PC-3 (cell line): ENCODE results near the gene AMPD3. TPM values are rescaled to one million over a fixed set of nuclear protein-coding genes. Genes with fewer than 3 reads are reported as not detected.

ENCODE experiments used
- ATAC-seq: fragments of 200-7000 bp; cut with Tn5 transposase; 2 replicates; pipeline ENCODE4 v1.9.1; 2020; ENCODE audit warnings: mild to moderate bottlenecking, moderate library complexity
- BruUV-seq: library from RNA; stranded (reverse); fragments of 400-500 nt; replicated peaks from 2 replicates; lab custom pipeline; 2021; lab: Mats Ljungman, UMichigan
- CTCF ChIA-PET: fragments of 300-600 bp; sonication (Branson Sonifier 250); formaldehyde crosslinking; loops from one replicate; lab custom pipeline; 2022; ENCODE audit warnings: antibody characterized with exemption; lab: Charles Lee
- POLR2A ChIA-PET: fragments of 300-600 bp; sonication (Branson Sonifier 250); formaldehyde crosslinking; loops from one replicate; lab custom pipeline; 2022; ENCODE audit warnings: antibody characterized with exemption; ENCODE audit not compliant: unreplicated experiment; lab: Charles Lee
- DNase-seq: peaks from one replicate; pipeline ENCODE4 v3.0.0-alpha.2; 2015
- H2AFZ ChIP-seq: fragments of 300-600 bp; sonication (generic); 2 replicates; pipeline ENCODE4 v1.6.0; 2016; ENCODE audit warnings: antibody characterized with exemption, low read length
- H3F3A ChIP-seq: fragments of 300-600 bp; sonication (generic); one replicate; pipeline ENCODE4 v1.6.0; 2017; ENCODE audit warnings: antibody characterized with exemption, low read length, control low read depth, mild to moderate bottlenecking; ENCODE audit not compliant: unreplicated experiment
- H3K27ac ChIP-seq: fragments of 300-600 bp; sonication (generic); 2 replicates; pipeline ENCODE4 v1.5.1; 2016; ENCODE audit warnings: mild to moderate bottlenecking, low read length
- H3K27me3 ChIP-seq: fragments of 300-600 bp; sonication (generic); 2 replicates; pipeline ENCODE4 v1.6.1; 2016; ENCODE audit warnings: low read length, mixed read lengths
- H3K36me3 ChIP-seq: fragments of 300-600 bp; sonication (generic); 2 replicates; pipeline ENCODE4 v1.6.1; 2016; ENCODE audit warnings: low read depth, mixed run types, low read length, mixed read lengths
- H3K4me1 ChIP-seq: fragments of 300-600 bp; sonication (generic); 2 replicates; pipeline ENCODE4 v1.5.1; 2016; ENCODE audit warnings: low read length; ENCODE audit not compliant: insufficient read depth
- H3K4me2 ChIP-seq: fragments of 300-600 bp; sonication (generic); 2 replicates; pipeline ENCODE4 v1.6.0; 2016; ENCODE audit warnings: low read length
- H3K4me3 ChIP-seq: fragments of 300-600 bp; sonication (generic); 2 replicates; pipeline ENCODE4 v1.5.1; 2016; ENCODE audit warnings: mild to moderate bottlenecking, low read length, mixed read lengths
- H3K79me2 ChIP-seq: fragments of 300-600 bp; sonication (generic); 2 replicates; pipeline ENCODE4 v1.6.1; 2017; ENCODE audit warnings: low read length, mixed read lengths
- H3K9ac ChIP-seq: fragments of 300-600 bp; sonication (generic); 2 replicates; pipeline ENCODE4 v1.6.0; 2016; ENCODE audit warnings: mild to moderate bottlenecking, low read length
- H3K9me2 ChIP-seq: fragments of 300-600 bp; sonication (generic); replicated peaks from 2 replicates; pipeline ENCODE4 v1.6.1; 2016; ENCODE audit warnings: mixed run types, low read length, mixed read lengths
- H3K9me3 ChIP-seq: fragments of 300-600 bp; sonication (generic); 2 replicates; pipeline ENCODE4 v1.6.1; 2016; ENCODE audit warnings: low read length, mixed read lengths
- H4K20me1 ChIP-seq: fragments of 300-600 bp; sonication (generic); 2 replicates; pipeline ENCODE4 v1.6.1; 2016; ENCODE audit warnings: low read length, mixed read lengths
- EZH2 ChIP-seq: fragments of 300-600 bp; sonication (generic); IDR thresholded peaks from one replicate; pipeline ENCODE4 v1.6.1; 2017; ENCODE audit warnings: antibody characterized with exemption, mild to moderate bottlenecking, low read length; ENCODE audit not compliant: unreplicated experiment
- EZH2phosphoT487 ChIP-seq: fragments of 300-600 bp; sonication (generic); IDR thresholded peaks from 2 replicates; pipeline ENCODE4 v1.6.1; 2018; ENCODE audit warnings: mild to moderate bottlenecking, antibody characterized with exemption, low read length, borderline replicate concordance
- intact Hi-C: fragments of 100-400 bp; cut with micrococcal nuclease; formaldehyde crosslinking; loops from 2 replicates; pipeline ENCODE4 v1.9.0; 2023
- total RNA-seq: library from RNA; depleted of rRNA; stranded (reverse); fragments of >200 nt; gene quantifications from 2 replicates; pipeline ENCODE4 v1.2.3, GENCODE V29; 2014
- TF ChIP-seq, protein P1 (sequence below): fragments of 300-600 bp; sonication (generic); conservative IDR thresholded peaks from 2 replicates; pipeline ENCODE4 v1.5.1; 2017; ENCODE audit warnings: antibody characterized with exemption, low read depth, mild to moderate bottlenecking, low read length

Gene AMPD3
- total RNA-seq, 1 experiment from 2014 or later = 11.8 TPM

DNA sequence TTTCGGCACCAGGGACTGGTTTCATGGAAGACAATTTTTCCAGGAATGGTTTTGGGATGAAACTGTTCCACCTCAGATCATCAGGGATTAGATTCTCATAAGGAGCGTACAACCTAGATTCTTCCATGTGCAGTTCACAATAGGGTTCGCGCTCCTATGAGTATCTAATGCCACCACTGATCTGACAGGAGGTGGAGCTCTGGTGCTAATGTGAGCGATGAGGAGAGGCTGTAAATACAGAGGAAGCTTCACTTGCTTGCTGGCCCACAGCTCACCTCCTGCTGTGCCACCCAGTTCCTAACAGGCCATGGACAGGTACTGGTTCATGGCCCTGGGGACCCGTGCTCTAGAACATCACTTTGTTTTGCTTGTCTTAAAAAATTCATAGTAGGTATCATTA lies 41.8 kb upstream of the AMPD3 start:
- Histone ChIP-seq H3K9ac (no peak overlapping the region), H2AFZ (no peak overlapping the region), H3K4me1 (0 out of 2 replicates have a peak, but pooled peaks cover 4% of the 10 kb centered on the region), H3K36me3 (no peaks in the 10 kb centered on the region), H3K79me2 (no peaks in the 10 kb centered on the region), H3K4me2 (no peak overlapping the region), H3F3A (no peaks in the 10 kb centered on the region), H3K4me3 (no peak overlapping the region), H3K9me2 (no peaks in the 10 kb centered on the region), H3K27me3 (no peaks in the 10 kb centered on the region), H4K20me1 (no peaks in the 10 kb centered on the region), H3K9me3 (no peaks in the 10 kb centered on the region), H3K27ac (no peak overlapping the region)
- BruUV-seq = no TSS peak
- intact Hi-C loops = loop anchor here (1.0 kb wide), 3 partner anchors 101 to 322 kb away; no protein-coding TSS in a partner anchor
- DNase-seq (peak; percentile 62), ATAC-seq (peak; percentile 96)
- ChIA-PET POLR2A (interaction anchor here (0.6 kb wide), 1 partner anchor 170 kb away, joined by 3 read pairs; no protein-coding TSS in a partner anchor), CTCF (interaction anchor here (0.5 to 1.5 kb wide), 7 partner anchors 39 to 249 kb away, joined by 3 to 10 read pairs (median 5); partner anchors contain the start of genes ADM and AMPD3)
- TF ChIP-seq, protein P1, sequence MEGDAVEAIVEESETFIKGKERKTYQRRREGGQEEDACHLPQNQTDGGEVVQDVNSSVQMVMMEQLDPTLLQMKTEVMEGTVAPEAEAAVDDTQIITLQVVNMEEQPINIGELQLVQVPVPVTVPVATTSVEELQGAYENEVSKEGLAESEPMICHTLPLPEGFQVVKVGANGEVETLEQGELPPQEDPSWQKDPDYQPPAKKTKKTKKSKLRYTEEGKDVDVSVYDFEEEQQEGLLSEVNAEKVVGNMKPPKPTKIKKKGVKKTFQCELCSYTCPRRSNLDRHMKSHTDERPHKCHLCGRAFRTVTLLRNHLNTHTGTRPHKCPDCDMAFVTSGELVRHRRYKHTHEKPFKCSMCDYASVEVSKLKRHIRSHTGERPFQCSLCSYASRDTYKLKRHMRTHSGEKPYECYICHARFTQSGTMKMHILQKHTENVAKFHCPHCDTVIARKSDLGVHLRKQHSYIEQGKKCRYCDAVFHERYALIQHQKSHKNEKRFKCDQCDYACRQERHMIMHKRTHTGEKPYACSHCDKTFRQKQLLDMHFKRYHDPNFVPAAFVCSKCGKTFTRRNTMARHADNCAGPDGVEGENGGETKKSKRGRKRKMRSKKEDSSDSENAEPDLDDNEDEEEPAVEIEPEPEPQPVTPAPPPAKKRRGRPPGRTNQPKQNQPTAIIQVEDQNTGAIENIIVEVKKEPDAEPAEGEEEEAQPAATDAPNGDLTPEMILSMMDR = peak; percentile 57
- TF ChIP-seq EZH2phosphoT487 = no peak
- no peak for TF ChIP-seq EZH2

DNA sequence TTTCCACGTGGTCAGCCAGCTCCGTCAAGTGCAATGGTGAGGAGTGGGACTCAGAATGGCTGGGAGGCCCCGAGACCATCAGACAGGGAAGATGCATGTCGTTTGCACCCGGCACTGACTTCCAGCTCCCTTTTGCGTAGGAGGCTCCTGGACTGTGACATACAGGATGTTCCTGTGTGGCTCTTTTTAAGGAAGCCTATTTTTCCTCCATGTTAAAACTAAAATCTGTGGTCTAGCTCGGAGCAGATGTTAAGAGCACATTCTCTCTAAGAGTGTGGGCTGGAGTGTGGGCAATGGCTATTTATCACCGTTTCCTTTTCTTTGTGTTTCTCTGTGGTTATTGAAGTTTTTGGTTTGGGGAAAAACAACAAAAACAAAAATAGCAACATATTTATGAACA lies 40.9 kb upstream of the AMPD3 start:
- H2AFZ ChIP-seq = no peak overlapping the region
- H3K9me3 ChIP-seq = no peaks in the 10 kb centered on the region
- 0 out of 2 replicates have a peak, but pooled peaks cover 6% of the 10 kb centered on the region for H3K4me1 ChIP-seq
- H3K9me2 ChIP-seq = no peaks in the 10 kb centered on the region
- H3K4me3 ChIP-seq = no peak overlapping the region
- no peak for DNase-seq
- H3K79me2 ChIP-seq = no peaks in the 10 kb centered on the region
- TF ChIP-seq, protein P1 = no peak
- no peak for TF ChIP-seq EZH2phosphoT487
- no peak for TF ChIP-seq EZH2
- H4K20me1 ChIP-seq = no peaks in the 10 kb centered on the region
- no peaks in the 10 kb centered on the region for H3K27me3 ChIP-seq
- intact Hi-C loops = no loop called here
- ChIA-PET CTCF (interaction anchor here (0.6 kb wide), 1 partner anchor 100 kb away, joined by 6 read pairs; no protein-coding TSS in a partner anchor), POLR2A (no interaction called here)
- no peaks in the 10 kb centered on the region for H3F3A ChIP-seq
- ATAC-seq = no peak
- H3K36me3 ChIP-seq = no peaks in the 10 kb centered on the region
- no TSS peak for BruUV-seq
- H3K9ac ChIP-seq = no peak overlapping the region
- H3K27ac ChIP-seq = no peak overlapping the region
- H3K4me2 ChIP-seq = no peak overlapping the region

DNA sequence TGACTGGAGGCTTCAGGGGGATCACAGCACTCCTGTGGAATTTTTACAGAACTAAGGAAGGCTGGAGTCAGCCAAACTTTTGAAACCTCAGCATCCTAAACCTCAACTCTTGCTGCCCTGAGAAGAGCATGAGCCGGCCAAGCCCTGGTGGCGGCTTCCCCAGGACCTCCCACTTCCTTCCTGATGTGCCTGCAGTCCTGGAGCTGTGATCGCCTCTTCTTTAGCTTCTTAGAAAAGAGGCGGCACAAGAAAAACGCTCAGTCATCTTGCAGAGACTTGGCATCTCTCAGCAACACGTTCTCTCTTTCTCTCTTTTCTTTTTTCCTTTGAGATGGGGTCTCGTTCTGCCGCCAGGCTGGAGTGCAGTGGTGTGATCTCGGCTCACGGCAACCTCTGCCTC lies 40.4 kb upstream of the AMPD3 start:
- TF ChIP-seq EZH2phosphoT487 (no peak), EZH2 (no peak)
- TF ChIP-seq, protein P1 = no peak

More for the DNA sequence above, 40.4 kb upstream of the AMPD3 start:
- DNase-seq (no peak), ATAC-seq (no peak)
- ChIA-PET CTCF (interaction anchor here (0.6 kb wide), 1 partner anchor 100 kb away, joined by 6 read pairs; no protein-coding TSS in a partner anchor), POLR2A (no interaction called here)
- no TSS peak for BruUV-seq
- H3K79me2 ChIP-seq = no peaks in the 10 kb centered on the region
- H3K9me2 ChIP-seq = no peaks in the 10 kb centered on the region
- H3K4me3 ChIP-seq = no peak overlapping the region
- no peak overlapping the region for H3K9ac ChIP-seq
- no peaks in the 10 kb centered on the region for H4K20me1 ChIP-seq
- no peaks in the 10 kb centered on the region for H3K9me3 ChIP-seq
- H3K4me1 ChIP-seq = 0 out of 2 replicates have a peak, but pooled peaks cover 6% of the 10 kb centered on the region
- no peak overlapping the region for H3K4me2 ChIP-seq
- no peaks in the 10 kb centered on the region for H3K27me3 ChIP-seq
- no peaks in the 10 kb centered on the region for H3K36me3 ChIP-seq
- no peak overlapping the region for H2AFZ ChIP-seq
- no peaks in the 10 kb centered on the region for H3F3A ChIP-seq
- intact Hi-C loops = no loop called here
- no peak overlapping the region for H3K27ac ChIP-seq
